Choroid plexus epithelial cell (primary cell): ENCODE measurements around the gene OR4C6.
A peak's percentile ranks its signal among the peaks of the same experiment; 100 is the strongest.

Experiments used
- DNase-seq: peaks from one replicate; pipeline ENCODE4 v3.0.0-alpha.2; 2010; ENCODE audit warnings: low read depth
- H3K4me3 ChIP-seq: 2 replicates; pipeline ENCODE4 v1.5.1; 2011; ENCODE audit warnings: low read depth, mild to moderate bottlenecking, control low read depth, low read length, moderate library complexity
- TF ChIP-seq, protein P1 (sequence below): conservative IDR thresholded peaks from 2 replicates; pipeline ENCODE4 v1.5.1; 2011; ENCODE audit warnings: low read depth, mild to moderate bottlenecking, control low read depth, inconsistent platforms, low read length, moderate library complexity

The OR4C6 gene

GRCh38 chr11:55658608-55659007 lies 3.4 kb upstream of the OR4C6 start:
- no peak overlapping the region for H3K4me3 ChIP-seq
- DNase-seq: no peak
- TF ChIP-seq, protein P1, sequence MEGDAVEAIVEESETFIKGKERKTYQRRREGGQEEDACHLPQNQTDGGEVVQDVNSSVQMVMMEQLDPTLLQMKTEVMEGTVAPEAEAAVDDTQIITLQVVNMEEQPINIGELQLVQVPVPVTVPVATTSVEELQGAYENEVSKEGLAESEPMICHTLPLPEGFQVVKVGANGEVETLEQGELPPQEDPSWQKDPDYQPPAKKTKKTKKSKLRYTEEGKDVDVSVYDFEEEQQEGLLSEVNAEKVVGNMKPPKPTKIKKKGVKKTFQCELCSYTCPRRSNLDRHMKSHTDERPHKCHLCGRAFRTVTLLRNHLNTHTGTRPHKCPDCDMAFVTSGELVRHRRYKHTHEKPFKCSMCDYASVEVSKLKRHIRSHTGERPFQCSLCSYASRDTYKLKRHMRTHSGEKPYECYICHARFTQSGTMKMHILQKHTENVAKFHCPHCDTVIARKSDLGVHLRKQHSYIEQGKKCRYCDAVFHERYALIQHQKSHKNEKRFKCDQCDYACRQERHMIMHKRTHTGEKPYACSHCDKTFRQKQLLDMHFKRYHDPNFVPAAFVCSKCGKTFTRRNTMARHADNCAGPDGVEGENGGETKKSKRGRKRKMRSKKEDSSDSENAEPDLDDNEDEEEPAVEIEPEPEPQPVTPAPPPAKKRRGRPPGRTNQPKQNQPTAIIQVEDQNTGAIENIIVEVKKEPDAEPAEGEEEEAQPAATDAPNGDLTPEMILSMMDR: no peak

- H3K4me3 ChIP-seq: no peak overlapping the region
- DNase-seq: no peak
- TF ChIP-seq, protein P1: no peak
Measured at GRCh38 chr11:55669376-55669775, 7.4 kb downstream of the OR4C6 start.

GRCh38 chr11:55673860-55674259 lies 11.9 kb downstream of the OR4C6 start:
- TF ChIP-seq, protein P1: no peak
- no peak for DNase-seq
- H3K4me3 ChIP-seq: no peak overlapping the region

GRCh38 chr11:55697817-55698216 lies 35.8 kb downstream of the OR4C6 start:
- no peak for DNase-seq
- TF ChIP-seq, protein P1: no peak
- no peak overlapping the region for H3K4me3 ChIP-seq

DNA sequence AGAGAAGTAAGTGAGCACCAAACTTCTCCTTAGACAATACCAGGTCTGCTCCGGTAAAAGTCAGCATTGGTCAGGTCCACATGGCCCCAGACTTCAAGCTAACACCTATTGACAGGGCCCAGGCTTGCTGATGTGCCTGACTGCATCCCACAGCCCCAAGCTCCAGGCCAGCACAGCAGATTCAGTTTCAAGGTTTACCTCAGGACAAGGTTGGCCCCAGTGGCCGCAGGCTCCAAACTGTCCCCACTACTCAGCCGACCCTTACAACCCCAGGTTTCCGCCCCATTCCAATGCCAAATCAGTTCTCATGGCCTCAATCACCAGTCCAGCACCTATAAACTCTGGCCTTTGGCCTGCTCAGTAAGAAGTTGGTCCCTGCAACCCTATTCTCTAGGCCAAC lies 39.4 kb downstream of the OR4C6 start:
- H3K4me3 ChIP-seq: no peak overlapping the region
- no peak for DNase-seq
- TF ChIP-seq, protein P1: no peak

DNA sequence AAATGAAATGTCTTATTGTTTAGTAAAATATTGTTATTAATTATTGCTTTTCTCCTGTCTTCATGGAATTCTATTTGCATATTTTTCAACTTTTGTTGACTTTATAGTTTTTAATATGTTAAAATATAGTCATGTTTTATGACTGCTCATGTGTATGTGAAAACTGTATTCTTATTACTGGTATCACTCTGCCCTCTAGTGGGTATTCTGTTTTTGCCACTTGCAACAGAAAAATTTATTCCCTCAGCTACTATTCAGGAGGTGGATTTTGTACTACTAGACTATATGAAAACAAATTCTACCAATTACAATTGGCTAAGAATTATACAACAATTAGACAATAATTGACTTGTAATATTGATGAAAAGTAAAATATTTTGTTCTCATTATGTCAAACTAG lies 45.0 kb downstream of the OR4C6 start:
- TF ChIP-seq, protein P1: peak; percentile 60
- no peak overlapping the region for H3K4me3 ChIP-seq
- DNase-seq: peak; percentile 70

- TF ChIP-seq, protein P1: peak; percentile 12
- no peak for DNase-seq
Measured at GRCh38 chr11:55714982-55715888, 53.2 kb downstream of the OR4C6 start.

More at GRCh38 chr11:55714982-55715888, 53.2 kb downstream of the OR4C6 start:
- no peak overlapping the region for H3K4me3 ChIP-seq
